NCI-H1092 (cell line): ENCODE data around the gene KCNE5.
"Not testable (repeated sequence)": the region's sequence is repeated elsewhere in the genome, so short reads cannot be mapped to it uniquely, and the experiment has no call there.

Source experiments
- DNase-seq: peaks from one replicate; lab custom pipeline; 2025; lab: John Stamatoyannopoulos, UW

KCNE5 gene

DNA sequence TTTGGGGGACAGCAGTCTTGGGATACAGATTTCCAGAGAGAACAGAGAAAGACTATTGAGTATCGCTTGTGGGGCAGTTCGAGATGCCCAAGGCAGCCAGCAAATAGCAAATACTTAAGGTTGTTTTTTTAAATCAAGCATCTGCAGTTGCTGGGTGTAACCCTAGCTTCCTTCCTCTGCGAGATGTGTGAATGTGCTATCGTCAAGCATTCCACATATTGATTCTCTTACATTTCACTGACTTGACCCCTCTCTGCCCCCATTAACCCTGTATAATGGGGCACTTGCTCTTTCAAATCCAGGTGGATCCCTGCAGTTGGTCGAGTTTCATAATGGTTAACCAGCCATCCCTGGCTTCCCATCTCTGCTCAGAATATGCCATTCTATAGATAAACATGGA lies 23.5 kb downstream of the KCNE5 start:
- no peak for DNase-seq

DNA sequence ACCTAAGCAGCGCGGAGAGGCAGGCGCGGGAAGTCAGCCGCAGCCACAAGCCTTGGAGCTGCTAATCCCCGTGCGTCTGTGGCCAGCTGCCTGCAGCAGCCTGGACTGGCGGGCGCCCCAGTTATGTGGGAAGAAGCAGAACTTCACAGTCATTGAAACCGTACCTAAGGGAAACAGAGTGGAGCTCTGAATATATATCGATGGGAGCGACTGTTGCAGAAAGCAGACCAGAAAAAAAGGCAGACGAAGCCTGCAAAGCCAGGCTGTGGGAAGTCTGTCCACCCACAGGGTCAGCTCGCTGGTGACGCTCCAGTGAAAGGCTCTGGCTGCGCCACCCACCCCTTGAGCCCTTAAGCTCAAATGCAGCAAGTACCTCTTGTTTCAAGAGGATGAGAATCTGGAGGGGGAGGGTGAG lies 24.7 kb downstream of the KCNE5 start:
- no peak for DNase-seq

- DNase-seq: no peak
Observed at GRCh38 chrX:109596015-109596414, 29.0 kb downstream of the KCNE5 start.

DNA sequence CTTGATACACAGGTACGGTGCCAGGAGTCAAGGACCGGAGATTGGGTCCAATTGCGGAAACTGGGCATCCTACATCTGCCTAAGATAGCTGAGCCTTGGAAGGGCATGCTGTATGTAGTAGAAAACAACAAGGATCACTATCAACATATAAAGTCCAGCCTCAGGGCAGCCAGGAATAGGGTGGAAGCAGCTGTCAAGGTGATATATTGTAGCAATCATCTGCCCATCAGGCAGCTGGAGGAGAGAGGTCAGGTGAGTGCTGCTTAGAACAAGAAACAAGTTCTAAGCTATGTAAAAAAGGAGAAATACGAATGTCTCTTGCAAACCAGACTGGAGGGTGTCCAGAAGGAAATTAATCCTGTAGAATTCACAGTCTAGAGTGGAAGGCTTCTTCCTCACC lies 34.8 kb downstream of the KCNE5 start:
- DNase-seq: no peak

DNA sequence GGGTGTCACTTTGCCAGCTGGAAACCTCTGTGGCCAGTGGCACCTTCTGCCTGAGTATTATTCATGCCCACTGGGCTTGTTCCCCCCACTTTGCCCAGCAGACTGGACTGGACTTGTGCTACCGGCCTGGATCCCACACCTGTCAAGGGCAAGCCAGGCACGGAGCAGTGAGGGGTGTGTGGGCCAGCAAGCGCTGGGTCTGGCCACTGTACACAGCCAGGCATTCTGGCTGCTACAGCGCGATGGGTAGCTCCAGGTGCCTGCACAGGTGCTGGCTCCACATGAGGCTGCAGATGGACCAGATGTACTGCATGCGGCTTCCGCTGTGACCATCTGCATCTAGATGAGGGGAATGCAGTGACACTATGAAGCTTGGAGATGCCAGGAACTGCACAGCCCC lies 39.5 kb downstream of the KCNE5 start:
- DNase-seq: no peak

- no peak for DNase-seq
Observed at GRCh38 chrX:109578916-109579315, 46.1 kb downstream of the KCNE5 start.

- DNase-seq: no peak
Observed at GRCh38 chrX:109577055-109577454, 47.9 kb downstream of the KCNE5 start.

DNA sequence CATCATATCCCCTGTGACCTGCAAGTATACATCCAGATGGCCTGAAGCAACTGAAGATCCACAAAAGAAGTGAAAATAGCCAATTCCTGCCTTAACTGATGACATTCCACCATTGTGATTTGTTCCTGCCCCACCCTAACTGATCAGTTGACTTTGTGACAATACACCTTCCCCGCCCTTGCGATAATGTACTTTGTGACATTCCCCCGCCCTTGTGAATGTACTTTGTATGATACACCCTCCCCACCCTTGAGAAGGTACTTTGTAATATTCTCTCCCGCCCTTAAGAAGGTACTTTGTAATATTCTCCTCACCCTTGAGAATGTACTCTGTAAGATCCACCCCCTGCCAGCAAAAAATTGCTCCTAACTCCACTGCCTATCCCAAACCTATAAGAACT lies 48.9 kb downstream of the KCNE5 start:
- DNase-seq: not testable (repeated sequence)
